ENCODE results near the gene PTPRD.

DNA sequence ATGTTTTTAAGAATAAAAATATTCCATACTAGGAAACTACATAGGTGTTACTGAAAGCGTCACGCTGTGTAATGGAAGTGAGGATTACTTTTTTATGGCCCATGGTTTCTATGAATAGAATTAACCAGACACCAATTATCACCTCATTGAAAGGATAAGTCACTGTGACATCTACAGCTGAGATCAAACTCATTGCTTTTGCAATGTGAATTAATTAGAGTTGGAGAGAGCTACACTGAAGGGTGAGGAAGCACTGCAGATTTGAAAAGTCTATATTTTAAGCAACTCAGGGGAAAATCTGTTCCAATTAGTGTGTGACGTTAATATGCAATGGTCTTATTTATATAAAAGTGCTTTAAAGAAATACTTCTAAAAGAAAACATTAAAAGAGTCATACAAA is 1513.2 kb downstream of the PTPRD start:
- no peak for TF ChIP-seq ZNF274 (IDR thresholded peaks at IDR 0.05; ENCODE audit: low read depth, low read length)
- TF ChIP-seq SUZ12 (IDR thresholded peaks at IDR 0.05; ENCODE audit: extremely low read depth, insufficient read depth, insufficient read length): no peak
